Esophagus (tissue), 2 donors: Measurements from ENCODE around the gene SLC22A23. TPM values are rescaled to one million over a fixed set of nuclear protein-coding genes. Genes with fewer than 3 reads are reported as not detected.
A peak's percentile ranks its signal among the peaks of the same experiment; 100 is the strongest.

Experiments used
- H3K27ac ChIP-seq, 2 donors: one replicate each; pipeline ENCODE4 v1.5.1; 2013; ENCODE audit warnings: low read depth in 2 of 2, mild to moderate bottlenecking in 2 of 2, inconsistent platforms in 1 of 2, low read length in 1 of 2, moderate library complexity in 1 of 2
- H3K27me3 ChIP-seq, 2 donors: one replicate each; pipeline ENCODE4 v1.6.1; 2013; ENCODE audit warnings: low read length in 2 of 2, control low read depth in 1 of 2, mild to moderate bottlenecking in 1 of 2; ENCODE audit not compliant: insufficient read depth in 2 of 2, control insufficient read depth in 1 of 2
- H3K36me3 ChIP-seq, 2 donors: one replicate each; pipeline ENCODE4 v1.6.1; 2013; ENCODE audit warnings: low read length in 1 of 2; ENCODE audit not compliant: control insufficient read depth in 2 of 2, insufficient read depth in 2 of 2
- H3K4me1 ChIP-seq, 2 donors: one replicate each; pipeline ENCODE4 v1.6.1; 2013; ENCODE audit warnings: low read length in 1 of 2; ENCODE audit not compliant: control insufficient read depth in 2 of 2, insufficient read depth in 2 of 2
- H3K4me3 ChIP-seq, 2 donors: one replicate each; pipeline ENCODE4 v1.5.1; 2013; ENCODE audit warnings: low read length in 2 of 2, mild to moderate bottlenecking in 2 of 2, low read depth in 1 of 2, moderate library complexity in 1 of 2
- H3K9me3 ChIP-seq, 2 donors: one replicate each; pipeline ENCODE4 v1.6.1; 2013; ENCODE audit warnings: mild to moderate bottlenecking in 2 of 2, low read depth in 1 of 2, low read length in 1 of 2, moderate library complexity in 1 of 2; ENCODE audit not compliant: control insufficient read depth in 2 of 2, insufficient read depth in 1 of 2
- WGBS, 2 donors: extraction: QIAGEN DNeasy Blood & Tissue Kit; methylation state at CpG; one replicate each; pipeline ENCODE4 v1.1.7; 2013; 5-methylcytosine and 5-hydroxymethylcytosine counted together
- polyA plus RNA-seq, 2 donors: library from polyadenylated mRNA; stranded (reverse); fragments of 200-250 nt; gene quantifications; one replicate each; pipeline ENCODE4 v1.2.3, GENCODE V29; 2013
- donor health status: healthy with polysubstance abuse.
- donor health status: Bipolar disorder and iron deficiency.

Gene SLC22A23
- polyA plus RNA-seq, 2 donors, result 12.5 to 15.4 TPM

- peaks cover 0 to 26% of the 10 kb centered on the region in 2 donors for H3K4me1 ChIP-seq
- H3K27ac ChIP-seq, result no peak overlapping the region
These were observed 97.6 kb downstream of the SLC22A23 start for GRCh38 chr6:3359101-3359752.

DNA sequence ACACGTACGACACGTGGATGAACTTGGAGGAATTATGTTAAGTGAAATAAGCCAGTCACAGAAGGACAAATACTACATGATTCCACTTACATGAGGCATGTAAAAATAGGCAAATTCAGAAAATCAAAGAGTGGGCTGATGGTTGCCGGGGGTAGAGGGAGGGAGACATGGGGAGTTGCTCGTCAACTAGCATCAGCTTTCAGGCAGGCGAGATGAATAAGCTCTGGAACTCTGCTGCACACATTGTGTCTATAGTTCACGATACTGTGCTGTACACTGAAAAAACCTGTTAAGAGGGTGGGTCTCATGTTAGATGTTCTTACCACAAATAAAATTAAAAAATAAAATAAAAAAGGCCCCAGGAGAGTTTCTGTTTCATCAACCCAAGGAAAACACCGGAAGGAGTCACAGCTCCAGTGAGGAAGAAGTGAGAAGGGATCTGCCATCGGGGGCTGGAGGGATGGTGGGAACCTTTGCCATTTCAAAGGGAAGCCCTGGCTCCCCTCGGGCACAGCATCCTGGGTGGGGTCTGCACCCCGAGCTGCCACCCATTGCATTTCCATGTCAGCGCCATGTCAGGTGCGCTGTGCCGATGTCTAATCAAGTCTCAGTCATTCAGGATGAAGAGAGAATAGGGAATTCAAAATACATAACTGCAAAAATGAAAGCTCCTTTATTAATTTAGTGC is 98.3 kb downstream of the SLC22A23 start:
- Histone ChIP-seq H3K27me3 (no peaks in the 10 kb centered on the region), H3K36me3 (no peaks in the 10 kb centered on the region), H3K4me3 (no peak overlapping the region), H3K4me1 (peaks cover 0 to 29% of the 10 kb centered on the region in 2 donors), H3K27ac (peak overlapping the region in 1 of 2 donors; percentile 50), H3K9me3 (no peaks in the 10 kb centered on the region)
- WGBS, 2 donors, result 85 to 89% methylated on average over 14 of the region's 14 CpGs

More at GRCh38 chr6:3359101-3359752, 97.6 kb downstream of the SLC22A23 start:
- Histone ChIP-seq H3K4me3 (no peak overlapping the region), H3K9me3 (no peaks in the 10 kb centered on the region), H3K27me3 (no peaks in the 10 kb centered on the region), H3K36me3 (no peaks in the 10 kb centered on the region)
- 39 to 54% methylated on average over 10 of the region's 10 CpGs for WGBS, 2 donors

DNA sequence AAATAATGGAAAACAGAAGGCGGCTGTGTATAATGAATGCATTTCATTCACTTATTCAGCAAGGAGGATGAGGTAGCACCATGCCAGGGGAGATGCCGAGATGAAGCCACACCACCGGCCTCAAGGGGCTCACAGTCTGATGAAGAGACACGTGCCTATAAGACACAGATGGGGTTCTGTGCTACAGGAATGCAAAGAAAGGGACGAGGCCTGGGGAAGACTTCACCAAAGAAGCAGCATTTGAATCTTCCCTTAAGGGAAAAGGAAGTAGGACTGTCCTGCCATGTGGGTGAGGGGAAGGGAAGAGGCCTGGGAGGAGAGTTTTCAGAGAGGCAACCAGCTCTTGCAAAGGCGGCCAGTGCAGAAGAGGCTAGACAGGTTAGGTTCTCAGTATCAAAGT is 99.2 kb downstream of the SLC22A23 start:
- Histone ChIP-seq H3K27me3 (no peaks in the 10 kb centered on the region), H3K36me3 (no peaks in the 10 kb centered on the region), H3K27ac (no peak overlapping the region), H3K9me3 (no peaks in the 10 kb centered on the region), H3K4me1 (peaks cover 0 to 28% of the 10 kb centered on the region in 2 donors), H3K4me3 (no peak overlapping the region)
- WGBS, 2 donors, result 76 to 80% methylated on average over 6 of the region's 6 CpGs

DNA sequence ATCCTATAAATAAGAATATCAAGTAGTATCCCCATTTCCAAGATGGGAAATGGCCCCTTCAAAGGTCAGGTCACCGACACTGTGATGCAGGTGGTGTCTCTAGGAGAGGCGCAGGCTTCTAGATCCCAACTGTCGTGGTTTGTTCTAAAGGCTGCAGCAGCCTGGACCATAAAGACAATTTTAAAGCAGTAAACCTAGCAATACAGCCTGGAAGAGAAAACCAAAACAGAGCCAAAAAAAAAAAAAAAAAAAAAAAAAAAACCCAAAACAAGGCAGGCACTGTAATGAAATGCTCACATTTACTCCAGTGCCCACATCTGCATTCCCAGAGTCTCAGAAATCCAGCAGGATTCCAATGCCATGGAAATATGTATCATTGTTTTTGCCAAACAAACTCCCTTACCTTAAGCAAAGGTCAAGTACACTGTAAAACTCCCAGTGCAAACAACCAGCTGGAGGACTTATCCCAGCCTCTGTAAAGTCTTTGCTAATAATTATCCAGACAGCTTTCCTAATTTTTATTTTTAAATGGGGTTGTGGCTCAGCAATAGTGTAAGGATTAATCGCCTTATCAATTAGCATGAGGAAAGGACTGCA is 99.9 kb downstream of the SLC22A23 start:
- Histone ChIP-seq H3K27me3 (no peaks in the 10 kb centered on the region), H3K9me3 (no peaks in the 10 kb centered on the region), H3K4me1 (peaks cover 0 to 33% of the 10 kb centered on the region in 2 donors), H3K4me3 (no peak overlapping the region), H3K36me3 (no peaks in the 10 kb centered on the region), H3K27ac (peak overlapping the region; percentile 89 to 94)
- 60 to 68% methylated on average over 4 of the region's 4 CpGs for WGBS, 2 donors

- 5% methylated on average over 18 to 19 of the region's 24 CpGs for WGBS, 2 donors
- H3K4me1 ChIP-seq, result peaks cover 0 to 34% of the 10 kb centered on the region in 2 donors
- H3K36me3 ChIP-seq, result no peaks in the 10 kb centered on the region
- H3K27ac ChIP-seq, result peak overlapping the region; percentile 89 to 94
- H3K27me3 ChIP-seq, result no peaks in the 10 kb centered on the region
- peak overlapping the region in 1 of 2 donors; percentile 32 for H3K4me3 ChIP-seq
- H3K9me3 ChIP-seq, result no peaks in the 10 kb centered on the region
These were observed 100.6 kb downstream of the SLC22A23 start for GRCh38 chr6:3356056-3356823.

- no peaks in the 10 kb centered on the region for H3K36me3 ChIP-seq
- no peak overlapping the region for H3K4me3 ChIP-seq
- 11 to 21% methylated on average over 20 of the region's 20 CpGs for WGBS, 2 donors
- no peaks in the 10 kb centered on the region for H3K27me3 ChIP-seq
- peaks cover 0 to 31% of the 10 kb centered on the region in 2 donors for H3K4me1 ChIP-seq
- peak overlapping the region; percentile 87 to 91 for H3K27ac ChIP-seq
- H3K9me3 ChIP-seq, result no peaks in the 10 kb centered on the region
These were observed 101.3 kb downstream of the SLC22A23 start for GRCh38 chr6:3355358-3356055.

DNA sequence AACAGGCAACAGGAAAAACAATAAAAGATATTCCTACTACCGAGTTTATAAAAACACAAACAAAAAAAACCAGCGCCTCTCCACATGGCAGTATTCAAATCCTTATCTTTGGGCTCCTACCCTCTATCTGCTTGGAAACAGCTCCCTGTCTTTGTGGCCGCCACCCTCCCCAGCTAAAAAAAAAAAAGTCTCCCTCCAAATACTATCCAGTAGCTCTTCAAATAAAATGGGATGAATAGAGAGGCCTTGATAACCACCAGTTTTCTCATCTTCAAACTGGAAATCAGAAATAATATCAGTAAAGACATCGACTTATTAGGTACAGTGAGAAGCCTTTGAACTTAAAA is 101.9 kb downstream of the SLC22A23 start:
- Histone ChIP-seq H3K9me3 (no peaks in the 10 kb centered on the region), H3K27ac (peak overlapping the region; percentile 87 to 91), H3K36me3 (no peaks in the 10 kb centered on the region), H3K4me3 (no peak overlapping the region), H3K4me1 (peaks cover 0 to 29% of the 10 kb centered on the region in 2 donors), H3K27me3 (no peaks in the 10 kb centered on the region)
- 64 to 69% methylated on average over 4 of the region's 4 CpGs for WGBS, 2 donors

DNA sequence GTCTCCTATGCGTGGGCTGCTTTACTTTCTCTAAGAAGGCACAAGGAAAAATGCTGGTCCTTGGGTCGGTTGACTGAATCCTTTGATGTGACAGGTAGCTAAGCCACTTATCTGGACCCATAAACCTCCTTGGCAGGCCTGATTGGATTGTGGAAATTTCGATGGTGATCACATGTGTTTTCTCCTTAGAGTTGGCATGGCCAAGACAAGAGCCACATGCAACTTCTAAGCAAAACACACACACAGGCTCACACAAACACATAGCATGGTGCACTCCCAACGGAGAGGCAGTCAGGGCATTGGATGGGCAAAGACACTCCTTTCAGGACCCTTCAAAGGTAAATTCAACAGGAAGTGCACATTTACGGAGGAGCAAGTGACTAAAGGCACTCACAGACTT is 102.9 kb downstream of the SLC22A23 start:
- H3K36me3 ChIP-seq, result no peaks in the 10 kb centered on the region
- H3K4me1 ChIP-seq, result peaks cover 0 to 25% of the 10 kb centered on the region in 2 donors
- H3K9me3 ChIP-seq, result no peaks in the 10 kb centered on the region
- no peak overlapping the region for H3K27ac ChIP-seq
- no peak overlapping the region for H3K4me3 ChIP-seq
- no peaks in the 10 kb centered on the region for H3K27me3 ChIP-seq
- WGBS, 2 donors, result 85 to 93% methylated on average over 5 of the region's 5 CpGs
